GM12875 (cell line): Measurements from ENCODE around the gene TMCO4.
A peak's percentile ranks its signal among the peaks of the same experiment; 100 is the strongest.

Experiments
- H3K4me3 ChIP-seq: one replicate; pipeline ENCODE4 v1.5.1; 2011; ENCODE audit warnings: low read depth, low read length, control low read depth
- TF ChIP-seq, protein P1 (sequence below): IDR thresholded peaks from 2 replicates; pipeline ENCODE4 v1.5.1; 2011; ENCODE audit warnings: low read depth, mild to moderate bottlenecking, control low read depth, inconsistent platforms, low read length, moderate library complexity, borderline replicate concordance; ENCODE audit not compliant: insufficient read depth

TMCO4 gene

DNA sequence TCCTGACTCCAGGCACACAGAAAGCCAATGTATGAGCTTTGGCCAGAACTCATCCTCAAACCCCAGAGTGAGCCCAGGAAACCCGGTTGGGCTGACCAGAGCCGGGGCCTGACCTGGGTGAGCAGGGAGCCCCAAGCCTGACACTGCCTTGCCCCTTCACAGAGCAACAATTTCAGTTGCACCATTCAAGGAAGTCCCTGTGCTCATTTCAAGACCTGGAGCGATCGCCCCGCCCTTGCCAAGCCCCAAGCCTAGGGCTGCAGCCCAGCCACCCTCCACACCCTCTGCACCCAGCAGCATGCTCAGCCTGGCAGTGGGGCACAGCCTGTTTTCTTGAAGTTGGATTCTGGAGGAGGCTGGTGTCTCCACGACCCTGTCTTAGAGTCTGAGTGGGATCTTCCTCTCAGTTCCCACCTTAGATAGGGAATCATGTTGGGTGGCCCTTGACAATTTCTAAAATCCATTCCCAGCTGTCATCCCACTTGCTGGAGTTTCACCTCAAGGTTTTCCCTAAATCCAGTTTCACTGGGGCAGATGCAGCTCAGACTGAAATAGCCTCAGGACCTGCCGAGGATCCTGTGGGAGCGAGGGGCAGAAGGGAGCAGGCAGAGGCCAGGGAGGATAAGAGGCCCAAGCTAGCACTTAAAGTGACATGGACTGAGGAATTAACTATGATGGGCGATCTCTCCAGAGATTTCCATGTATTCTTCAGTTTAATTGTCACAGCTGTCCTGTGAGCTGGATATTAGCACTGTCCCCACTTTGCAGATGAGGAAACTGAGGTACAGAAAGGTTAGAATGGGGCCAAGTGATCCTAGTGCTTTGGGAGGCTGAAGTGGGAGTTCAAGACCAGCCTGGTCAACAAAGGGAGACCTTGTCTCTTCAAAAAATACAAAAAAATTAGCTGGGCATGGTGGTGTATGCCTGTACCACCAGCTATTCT lies 153.1 kb downstream of the TMCO4 start:
- TF ChIP-seq, protein P1, sequence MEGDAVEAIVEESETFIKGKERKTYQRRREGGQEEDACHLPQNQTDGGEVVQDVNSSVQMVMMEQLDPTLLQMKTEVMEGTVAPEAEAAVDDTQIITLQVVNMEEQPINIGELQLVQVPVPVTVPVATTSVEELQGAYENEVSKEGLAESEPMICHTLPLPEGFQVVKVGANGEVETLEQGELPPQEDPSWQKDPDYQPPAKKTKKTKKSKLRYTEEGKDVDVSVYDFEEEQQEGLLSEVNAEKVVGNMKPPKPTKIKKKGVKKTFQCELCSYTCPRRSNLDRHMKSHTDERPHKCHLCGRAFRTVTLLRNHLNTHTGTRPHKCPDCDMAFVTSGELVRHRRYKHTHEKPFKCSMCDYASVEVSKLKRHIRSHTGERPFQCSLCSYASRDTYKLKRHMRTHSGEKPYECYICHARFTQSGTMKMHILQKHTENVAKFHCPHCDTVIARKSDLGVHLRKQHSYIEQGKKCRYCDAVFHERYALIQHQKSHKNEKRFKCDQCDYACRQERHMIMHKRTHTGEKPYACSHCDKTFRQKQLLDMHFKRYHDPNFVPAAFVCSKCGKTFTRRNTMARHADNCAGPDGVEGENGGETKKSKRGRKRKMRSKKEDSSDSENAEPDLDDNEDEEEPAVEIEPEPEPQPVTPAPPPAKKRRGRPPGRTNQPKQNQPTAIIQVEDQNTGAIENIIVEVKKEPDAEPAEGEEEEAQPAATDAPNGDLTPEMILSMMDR = no peak
- H3K4me3 ChIP-seq = no peak overlapping the region

DNA sequence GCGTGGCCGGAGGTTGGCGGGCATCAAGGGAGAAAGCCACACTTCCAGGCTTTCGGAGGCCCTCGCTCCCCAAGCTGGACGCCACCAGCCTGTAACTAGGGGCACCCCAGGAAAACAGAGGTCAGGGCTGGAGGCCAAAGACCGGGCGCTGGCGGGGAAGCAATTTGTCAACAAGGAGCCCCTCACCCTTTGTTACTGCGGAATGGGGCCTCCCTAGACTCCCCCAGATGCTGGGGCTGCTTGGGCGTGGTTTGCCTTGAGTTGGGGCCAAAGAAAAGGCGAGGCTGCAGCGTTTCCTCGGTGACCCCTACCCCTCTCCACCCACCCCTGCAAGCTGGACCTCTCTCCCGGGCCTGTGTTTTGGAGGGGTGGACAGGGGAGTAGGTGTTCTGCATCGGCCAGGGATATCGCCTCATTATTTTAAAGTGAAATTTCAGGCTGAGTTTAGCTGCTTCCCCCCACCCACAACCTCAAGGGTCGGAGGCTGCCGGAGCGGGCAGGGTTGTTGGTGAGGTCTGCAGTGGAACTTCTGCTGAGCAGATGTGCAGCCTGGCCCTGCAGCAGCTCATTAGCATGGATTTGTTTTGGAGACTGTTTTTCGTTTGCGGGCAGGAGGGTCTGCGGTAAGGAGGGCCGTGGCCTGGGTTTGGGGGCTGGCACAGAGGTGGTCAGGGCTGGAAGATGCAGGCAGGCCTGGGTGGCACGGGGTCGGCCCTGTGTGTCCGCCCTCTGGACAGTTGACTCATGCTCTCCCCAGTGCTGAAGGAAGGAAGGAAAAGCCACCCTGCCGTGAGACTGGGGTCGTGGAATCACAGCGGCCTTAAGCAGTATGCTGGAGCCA lies 154.1 kb downstream of the TMCO4 start:
- H3K4me3 ChIP-seq = peak overlapping the region; percentile 53
- TF ChIP-seq, protein P1 = no peak

DNA sequence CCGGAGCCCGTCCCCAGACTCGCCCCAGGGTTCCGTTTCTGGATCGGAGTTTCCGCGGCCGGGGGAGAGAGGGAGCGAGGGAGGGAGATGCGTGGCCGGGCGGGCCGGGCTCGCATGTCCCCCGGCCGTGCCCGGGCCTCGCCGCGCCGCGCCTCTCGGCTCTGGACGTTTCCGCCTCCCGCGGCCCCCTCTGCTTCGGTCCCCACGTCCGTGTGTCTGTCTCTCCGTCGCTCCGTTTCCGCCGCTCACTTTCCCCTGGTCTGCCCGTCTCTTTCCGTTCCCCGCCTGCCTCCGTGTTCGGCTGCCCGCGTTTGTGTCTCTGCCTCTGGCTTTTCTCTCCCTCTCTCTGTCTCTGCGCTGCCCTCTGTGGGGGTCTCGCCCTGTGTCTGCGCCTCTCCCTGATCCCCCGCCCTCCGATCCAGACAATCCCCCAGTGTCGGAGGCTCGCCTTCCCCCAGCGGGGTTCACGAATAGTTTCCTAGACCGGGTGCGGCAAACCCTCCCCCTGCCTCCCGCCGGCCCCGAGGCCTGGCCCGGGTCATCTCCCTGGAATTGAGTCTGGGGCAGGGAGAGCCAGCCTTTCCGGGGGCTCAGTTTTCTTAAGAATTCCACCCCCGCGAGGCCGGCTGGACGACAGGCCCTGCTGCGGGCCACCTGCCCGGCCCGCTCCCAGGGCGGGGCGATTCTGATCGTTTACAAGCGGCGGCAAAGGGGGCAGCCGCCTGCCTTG lies 154.9 kb downstream of the TMCO4 start:
- H3K4me3 ChIP-seq = peak overlapping the region; percentile 53
- TF ChIP-seq, protein P1 = no peak

DNA sequence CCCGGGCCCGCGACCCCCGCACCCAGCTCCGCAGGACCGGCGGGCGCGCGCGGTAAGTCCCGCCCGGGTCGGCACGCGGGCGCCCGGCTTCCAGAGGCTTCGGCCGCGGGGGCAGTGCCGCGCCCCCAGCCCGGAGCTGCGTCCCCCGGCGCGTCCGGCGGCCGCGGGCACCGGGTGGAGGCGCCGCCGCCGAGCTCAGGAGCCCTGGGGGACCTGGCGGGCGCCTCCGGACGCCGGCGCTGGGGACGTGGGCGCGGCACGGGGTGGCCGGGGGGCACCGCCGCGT lies 155.4 kb downstream of the TMCO4 start:
- TF ChIP-seq, protein P1 = no peak
- H3K4me3 ChIP-seq = peak overlapping the region; percentile 53

DNA sequence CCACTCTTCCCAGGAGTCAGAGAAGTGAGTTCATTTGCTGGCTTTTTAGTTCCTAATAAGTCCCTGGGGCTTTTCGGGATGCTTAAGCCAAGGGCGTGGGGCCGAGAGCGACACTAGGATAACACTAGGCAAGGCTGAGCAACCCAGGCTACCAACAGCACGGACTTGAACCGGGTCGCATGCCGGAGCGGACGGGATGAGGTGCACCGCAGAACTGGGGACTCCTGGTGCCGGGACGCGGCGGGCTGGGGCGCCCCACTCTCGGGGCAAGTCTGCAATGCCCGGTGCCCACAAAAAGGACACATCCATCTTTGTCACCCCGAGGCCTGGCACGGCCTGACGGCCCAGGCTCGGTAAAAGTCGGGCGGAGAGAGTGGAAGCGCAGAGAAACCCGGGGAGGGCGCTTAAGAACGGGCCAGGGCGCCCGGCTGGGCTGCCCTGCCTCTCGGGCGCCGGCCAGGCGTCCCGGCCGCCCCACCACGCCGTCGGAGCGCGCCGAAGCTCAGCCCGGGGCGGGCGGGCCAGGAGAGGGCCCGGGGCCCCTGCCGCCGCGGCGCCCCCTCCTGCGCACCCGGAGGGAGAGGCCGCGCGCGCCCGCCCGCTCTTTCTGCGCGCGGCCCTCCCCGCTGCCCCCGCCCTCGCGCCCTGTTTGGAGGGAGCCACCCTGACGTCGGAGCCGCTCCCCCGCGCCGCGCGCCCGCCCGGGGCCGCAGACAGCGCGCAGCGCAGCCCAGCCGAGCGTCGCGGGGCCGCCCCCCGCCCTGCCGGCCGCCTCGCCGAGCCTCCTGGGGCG lies 155.9 kb downstream of the TMCO4 start, which contains the start of gene NBL1:
Gene NBL1, plus strand, starts transcription at position 710 of the 793 bp plus-strand sequence. CDS start 10,720 bp downstream, outside the sequence.
- TF ChIP-seq, protein P1 = no peak
- H3K4me3 ChIP-seq = peak within 1 kb of the TSS; percentile 53

DNA sequence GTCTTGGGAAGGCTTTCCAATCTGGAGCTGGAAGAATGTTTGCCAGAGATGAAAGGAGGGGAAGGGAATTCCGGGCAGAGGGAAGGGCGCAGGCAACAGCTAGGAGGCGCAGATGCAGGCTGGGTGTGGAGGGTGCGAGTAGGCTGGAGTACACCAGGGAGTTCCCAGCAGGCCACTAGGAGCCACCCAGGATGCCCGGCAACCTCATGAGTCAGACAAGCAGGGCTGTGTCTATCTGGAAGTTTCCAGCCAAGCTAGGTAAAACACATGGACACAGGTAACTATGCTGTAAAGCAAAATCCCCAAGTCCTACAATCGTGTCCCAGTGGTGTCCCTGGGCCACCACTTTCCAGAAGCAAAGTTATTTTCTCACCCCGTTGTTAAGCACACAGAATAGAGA lies 156.6 kb downstream of the TMCO4 start:
- no peak overlapping the region for H3K4me3 ChIP-seq
- TF ChIP-seq, protein P1 = no peak
